NB4 (cell line): ENCODE measurements around the gene CLIC3.

ENCODE experiments used
- DNase-seq: peaks from one replicate; pipeline ENCODE4 v3.0.0; 2010; ENCODE audit warnings: low read depth
- H3K4me3 ChIP-seq: one replicate; pipeline ENCODE4 v1.5.1; 2011; ENCODE audit warnings: mild to moderate bottlenecking, low read depth, low read length, moderate library complexity
- MYC ChIP-seq: IDR thresholded peaks from 2 replicates; pipeline ENCODE4 v1.6.1; 2011; ENCODE audit warnings: low read depth, low read length
- POLR2A ChIP-seq: IDR thresholded peaks from 2 replicates; pipeline ENCODE4 v1.6.1; 2011; ENCODE audit warnings: mild to moderate bottlenecking; ENCODE audit not compliant: insufficient read length; ENCODE audit errors: extremely low read depth
- TF ChIP-seq, protein P1 (sequence below): IDR thresholded peaks from one replicate; pipeline ENCODE4 v1.5.1; 2012; ENCODE audit warnings: low read depth, low read length
- TF ChIP-seq, protein P2 (sequence below): IDR thresholded peaks from 2 replicates; pipeline ENCODE4 v1.6.1; 2011; ENCODE audit warnings: low read depth, low read length

The CLIC3 gene

DNA sequence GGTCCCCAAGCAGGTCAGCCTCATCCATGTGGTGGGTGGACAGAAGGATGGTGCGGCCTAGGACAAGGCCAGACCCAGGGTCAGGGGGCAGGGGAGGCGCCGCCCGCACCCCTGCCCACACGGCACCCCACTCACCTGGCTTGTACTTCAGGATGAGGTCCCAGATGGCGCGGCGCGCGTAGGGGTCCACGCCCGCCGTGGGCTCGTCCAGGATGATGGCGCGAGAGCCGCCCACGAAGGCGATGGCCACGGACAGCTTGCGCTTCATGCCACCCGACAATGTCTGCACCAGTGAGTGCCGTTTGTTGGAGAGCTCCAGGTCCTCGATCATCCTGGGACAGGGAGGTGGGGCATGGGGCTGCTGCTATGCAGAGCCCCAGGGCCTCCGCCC is 19.2 kb upstream of the CLIC3 start:
- no peak for DNase-seq
- no peak overlapping the region for H3K4me3 ChIP-seq
- no peak for TF ChIP-seq MYC

DNA sequence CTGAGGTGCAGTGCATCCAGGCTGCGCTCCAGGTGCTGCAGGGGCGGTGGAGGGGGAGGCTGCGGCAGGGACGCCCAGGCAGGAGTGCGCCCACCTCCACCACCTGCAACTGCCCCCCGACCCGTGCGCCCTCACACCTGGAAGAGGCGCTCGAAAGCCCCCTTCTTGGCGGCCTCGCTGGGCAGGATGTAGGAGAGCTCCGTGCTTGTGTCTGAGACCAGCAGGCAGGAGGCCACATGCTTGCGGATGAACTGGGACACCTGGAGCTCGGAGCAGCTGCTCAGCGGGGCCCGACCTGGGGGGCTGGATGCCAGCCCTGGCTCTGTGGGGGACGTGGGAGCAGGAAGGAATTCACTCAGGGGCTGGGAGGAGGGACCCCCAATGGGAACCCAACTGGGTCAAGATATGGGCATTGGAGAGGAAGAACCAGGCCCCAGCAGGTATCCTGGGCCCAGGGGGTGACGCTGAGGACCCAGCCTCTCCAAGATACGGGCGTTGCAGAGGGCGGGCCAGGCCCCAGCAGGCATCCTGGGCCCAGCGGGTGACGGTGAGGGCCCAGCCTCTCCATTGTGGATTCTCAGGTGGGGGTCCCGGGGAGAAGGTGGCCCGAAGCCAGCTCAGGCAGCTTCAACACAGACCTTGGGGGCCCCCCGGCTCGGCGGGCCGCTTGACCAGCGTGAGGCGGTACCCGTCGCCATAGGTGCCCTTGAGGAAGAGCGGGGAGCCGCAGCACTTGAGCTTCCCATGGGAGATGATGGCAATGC is 18.6 kb upstream of the CLIC3 start:
- DNase-seq: no peak
- TF ChIP-seq MYC: no peak
- TF ChIP-seq, protein P1, sequence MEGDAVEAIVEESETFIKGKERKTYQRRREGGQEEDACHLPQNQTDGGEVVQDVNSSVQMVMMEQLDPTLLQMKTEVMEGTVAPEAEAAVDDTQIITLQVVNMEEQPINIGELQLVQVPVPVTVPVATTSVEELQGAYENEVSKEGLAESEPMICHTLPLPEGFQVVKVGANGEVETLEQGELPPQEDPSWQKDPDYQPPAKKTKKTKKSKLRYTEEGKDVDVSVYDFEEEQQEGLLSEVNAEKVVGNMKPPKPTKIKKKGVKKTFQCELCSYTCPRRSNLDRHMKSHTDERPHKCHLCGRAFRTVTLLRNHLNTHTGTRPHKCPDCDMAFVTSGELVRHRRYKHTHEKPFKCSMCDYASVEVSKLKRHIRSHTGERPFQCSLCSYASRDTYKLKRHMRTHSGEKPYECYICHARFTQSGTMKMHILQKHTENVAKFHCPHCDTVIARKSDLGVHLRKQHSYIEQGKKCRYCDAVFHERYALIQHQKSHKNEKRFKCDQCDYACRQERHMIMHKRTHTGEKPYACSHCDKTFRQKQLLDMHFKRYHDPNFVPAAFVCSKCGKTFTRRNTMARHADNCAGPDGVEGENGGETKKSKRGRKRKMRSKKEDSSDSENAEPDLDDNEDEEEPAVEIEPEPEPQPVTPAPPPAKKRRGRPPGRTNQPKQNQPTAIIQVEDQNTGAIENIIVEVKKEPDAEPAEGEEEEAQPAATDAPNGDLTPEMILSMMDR: no peak
- no peak overlapping the region for H3K4me3 ChIP-seq

DNA sequence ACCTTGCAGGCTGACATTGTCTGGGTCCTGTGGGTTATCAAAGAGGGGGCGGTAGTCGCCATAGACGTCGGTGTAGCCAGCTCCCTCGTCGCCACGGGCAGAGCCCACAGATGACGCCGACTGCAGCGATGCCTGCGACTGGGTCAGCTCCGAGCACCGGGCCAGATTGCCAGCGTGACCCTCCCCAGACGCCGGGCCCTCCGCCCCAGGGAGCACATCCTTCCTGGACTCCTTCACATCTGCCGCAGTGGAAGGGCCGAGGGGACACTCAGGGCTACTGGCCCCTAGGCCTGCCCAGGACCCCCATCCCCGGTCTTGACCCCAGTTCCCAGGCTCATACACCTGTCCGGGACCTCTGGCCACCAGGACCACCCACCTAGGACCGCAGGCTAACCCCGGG is 17.8 kb upstream of the CLIC3 start:
- TF ChIP-seq, protein P1: no peak
- no peak overlapping the region for H3K4me3 ChIP-seq
- no peak for DNase-seq

DNA sequence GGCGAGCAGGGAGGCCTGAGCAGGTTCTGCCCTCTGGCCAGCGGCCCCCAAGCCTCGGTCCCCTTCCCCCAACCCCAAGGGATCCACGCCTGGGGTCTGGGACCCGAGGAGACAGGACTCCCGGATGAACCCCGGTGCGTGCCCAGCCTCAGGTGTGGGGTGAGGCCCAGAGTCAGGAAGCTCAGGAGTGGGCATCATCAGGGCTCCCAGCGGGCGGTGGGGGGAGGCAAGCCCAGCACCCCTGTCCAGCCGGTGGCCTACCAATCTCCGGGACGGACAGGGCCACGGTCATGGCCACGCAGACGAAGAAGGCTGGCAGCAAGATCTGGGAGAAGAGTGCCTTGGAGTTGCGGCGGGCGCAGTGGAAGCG is 17.2 kb upstream of the CLIC3 start:
- TF ChIP-seq, protein P2, sequence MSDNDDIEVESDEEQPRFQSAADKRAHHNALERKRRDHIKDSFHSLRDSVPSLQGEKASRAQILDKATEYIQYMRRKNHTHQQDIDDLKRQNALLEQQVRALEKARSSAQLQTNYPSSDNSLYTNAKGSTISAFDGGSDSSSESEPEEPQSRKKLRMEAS: no peak
- TF ChIP-seq, protein P1: no peak
- no peak overlapping the region for H3K4me3 ChIP-seq
- no peak for DNase-seq

DNA sequence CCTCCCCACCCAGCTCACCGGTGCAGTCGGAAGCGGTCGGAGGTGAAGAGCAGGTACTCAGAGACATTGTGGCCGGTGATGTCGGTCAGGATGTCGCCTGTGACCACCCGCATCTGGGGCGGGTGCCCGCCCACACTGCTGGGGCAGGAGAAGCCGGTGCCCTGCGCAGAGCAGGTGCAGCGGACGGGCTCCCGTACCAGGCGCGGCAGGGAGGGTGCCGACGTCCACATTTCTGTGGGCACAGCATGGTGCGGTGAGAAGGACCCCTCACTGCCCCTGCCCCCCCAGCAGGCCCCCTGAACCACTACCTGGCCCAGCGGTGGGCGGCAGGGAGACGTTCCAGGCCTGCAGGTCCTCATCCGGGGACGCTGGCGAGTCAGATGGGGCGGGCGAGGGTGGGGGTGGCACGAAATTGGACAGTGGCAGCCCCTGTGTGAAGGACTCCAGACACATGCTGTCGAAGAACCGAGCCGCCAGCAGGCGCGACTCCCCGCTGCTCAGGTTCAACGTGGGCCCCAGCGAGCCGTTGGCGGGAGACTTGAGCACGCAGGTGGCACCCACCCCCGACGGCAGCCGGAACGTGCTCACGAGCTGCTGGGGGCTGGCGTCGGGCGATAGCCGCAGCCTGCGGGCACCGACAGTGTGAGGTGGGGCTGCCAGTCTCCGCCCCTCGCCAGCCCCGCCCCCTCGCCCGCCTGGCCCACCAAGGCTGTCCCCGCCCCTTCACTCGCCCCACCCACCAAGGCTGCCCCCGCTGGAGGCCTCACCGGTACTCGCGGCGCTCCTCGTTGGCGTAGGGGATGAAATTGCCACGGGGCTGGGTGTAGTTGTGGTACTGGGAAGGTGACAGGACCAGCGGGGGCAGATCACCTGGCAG is 16.6 kb upstream of the CLIC3 start:
- no peak for DNase-seq

DNA sequence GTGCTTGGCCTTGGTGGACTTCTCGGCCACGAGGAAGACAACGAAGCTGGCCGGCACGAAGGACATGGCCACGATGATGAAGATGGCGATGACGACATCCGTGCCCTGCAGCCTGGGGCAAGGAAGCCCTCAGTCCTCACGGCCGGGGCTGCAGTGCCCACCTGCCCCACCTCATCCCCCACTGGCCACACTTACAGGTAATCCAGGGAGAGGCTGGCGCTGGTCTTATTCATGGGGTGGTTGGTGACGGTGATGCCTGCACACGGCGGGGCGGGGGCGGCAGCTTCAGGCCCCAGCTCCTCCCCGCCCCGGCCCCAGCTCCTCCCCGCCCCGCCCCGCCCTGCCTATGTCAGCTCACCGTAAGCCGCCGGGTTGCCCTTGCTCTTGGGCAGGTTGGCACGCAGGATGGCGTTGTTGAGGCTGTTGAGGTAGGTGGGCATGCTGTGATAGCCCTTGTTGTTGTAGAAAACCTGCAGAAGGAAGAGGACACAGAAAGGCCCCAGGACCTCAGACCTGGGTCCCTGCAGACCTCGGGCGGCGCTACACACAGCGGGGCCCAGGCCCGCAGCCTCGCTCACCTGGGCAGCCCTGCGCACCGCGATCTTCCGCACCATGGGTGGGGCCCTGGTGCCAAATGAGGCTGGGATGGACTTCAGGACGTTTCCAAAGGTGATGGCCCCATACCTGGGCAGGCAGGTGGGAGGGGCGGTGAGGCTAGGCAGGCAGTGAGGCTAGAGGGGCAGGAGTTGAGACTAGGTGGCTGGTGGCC is 15.7 kb upstream of the CLIC3 start:
- TF ChIP-seq, protein P1: no peak
- TF ChIP-seq, protein P2: no peak
- TF ChIP-seq POLR2A: no peak
- no peak for DNase-seq
- H3K4me3 ChIP-seq: no peak overlapping the region

More for the DNA sequence above, 16.6 kb upstream of the CLIC3 start:
- TF ChIP-seq MYC (no peak), POLR2A (no peak)
- TF ChIP-seq, protein P2: no peak
- no peak overlapping the region for H3K4me3 ChIP-seq
